HG03045 (cell line): Measurements from ENCODE around the gene DOK3.

Experiments used
- ATAC-seq: cut with Tn5 transposase; IDR thresholded peaks from one replicate; pipeline ENCODE4 v1.9.1; 2021; ENCODE audit warnings: mild to moderate bottlenecking, moderate library complexity; ENCODE audit not compliant: unreplicated experiment

DOK3 gene

GRCh38 chr5:177484902-177485549 is 24.6 kb downstream of the DOK3 start:
- ATAC-seq: no peak

DNA sequence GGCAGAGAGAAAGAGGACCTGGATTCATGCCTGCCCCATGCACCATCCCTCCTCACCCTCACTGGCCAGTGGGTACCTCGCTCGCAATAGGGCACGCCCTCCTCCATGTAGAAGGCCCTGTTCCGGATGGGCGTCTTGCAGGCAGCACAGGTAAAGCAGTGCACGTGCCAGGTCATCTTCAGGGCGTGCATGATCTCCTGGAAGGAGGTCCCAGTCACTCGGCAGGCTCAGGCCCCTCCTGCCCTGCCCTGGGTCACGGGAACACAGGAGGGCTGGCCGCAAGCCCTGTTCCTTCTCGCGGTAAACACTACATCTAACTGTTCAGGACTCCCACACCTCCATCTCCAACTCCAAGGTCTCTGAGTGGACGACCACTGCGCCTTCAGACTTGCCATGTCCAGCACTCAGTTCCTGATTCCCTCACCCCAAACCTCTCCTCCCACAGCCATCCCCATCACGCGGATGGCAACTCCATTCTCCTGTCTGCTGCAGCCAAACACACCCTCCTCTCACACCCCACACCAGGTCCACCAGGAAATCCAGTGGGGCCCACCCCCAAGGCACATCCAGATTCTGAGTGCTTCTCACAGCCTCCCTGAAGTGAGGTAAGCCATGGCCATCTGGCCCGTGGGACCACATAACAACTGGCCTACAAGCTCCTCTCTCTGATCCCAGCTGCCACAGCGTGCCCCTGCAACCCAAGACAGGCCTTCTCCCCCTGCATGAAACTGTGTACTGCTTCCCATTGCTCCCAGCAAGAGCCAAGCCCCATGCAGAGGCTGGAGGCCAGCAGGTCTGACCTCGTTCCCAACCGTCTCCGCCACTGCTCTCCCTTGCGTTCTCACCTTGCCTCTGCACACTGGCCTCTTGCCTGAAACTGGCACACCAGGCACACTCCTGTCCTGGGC is 25.4 kb downstream of the DOK3 start:
- ATAC-seq: no peak

DNA sequence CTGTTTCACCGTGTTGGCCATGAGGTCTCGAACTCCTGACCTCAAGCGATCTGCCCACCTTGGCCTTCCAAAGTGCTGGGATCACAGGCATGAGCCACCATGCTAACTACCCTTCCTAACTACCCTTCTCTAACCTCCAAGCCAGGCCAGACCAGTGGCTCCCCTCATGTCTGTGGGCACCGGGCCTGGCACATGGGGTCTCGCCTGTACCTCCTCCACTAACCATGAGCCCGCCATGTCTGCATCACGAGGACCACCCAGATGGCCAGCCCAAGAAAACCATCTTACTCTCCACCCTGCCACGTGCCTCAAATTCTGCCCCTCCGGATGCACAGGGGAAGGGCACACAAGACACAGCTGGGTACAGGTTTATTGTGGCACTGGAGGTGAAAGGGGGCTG is 26.6 kb downstream of the DOK3 start:
- ATAC-seq: no peak

- ATAC-seq: no peak
Measured at GRCh38 chr5:177482359-177482795, 27.2 kb downstream of the DOK3 start.

GRCh38 chr5:177479774-177480173 is 29.9 kb downstream of the DOK3 start:
- no peak for ATAC-seq

GRCh38 chr5:177478711-177479646 is 30.6 kb downstream of the DOK3 start:
- no peak for ATAC-seq

DNA sequence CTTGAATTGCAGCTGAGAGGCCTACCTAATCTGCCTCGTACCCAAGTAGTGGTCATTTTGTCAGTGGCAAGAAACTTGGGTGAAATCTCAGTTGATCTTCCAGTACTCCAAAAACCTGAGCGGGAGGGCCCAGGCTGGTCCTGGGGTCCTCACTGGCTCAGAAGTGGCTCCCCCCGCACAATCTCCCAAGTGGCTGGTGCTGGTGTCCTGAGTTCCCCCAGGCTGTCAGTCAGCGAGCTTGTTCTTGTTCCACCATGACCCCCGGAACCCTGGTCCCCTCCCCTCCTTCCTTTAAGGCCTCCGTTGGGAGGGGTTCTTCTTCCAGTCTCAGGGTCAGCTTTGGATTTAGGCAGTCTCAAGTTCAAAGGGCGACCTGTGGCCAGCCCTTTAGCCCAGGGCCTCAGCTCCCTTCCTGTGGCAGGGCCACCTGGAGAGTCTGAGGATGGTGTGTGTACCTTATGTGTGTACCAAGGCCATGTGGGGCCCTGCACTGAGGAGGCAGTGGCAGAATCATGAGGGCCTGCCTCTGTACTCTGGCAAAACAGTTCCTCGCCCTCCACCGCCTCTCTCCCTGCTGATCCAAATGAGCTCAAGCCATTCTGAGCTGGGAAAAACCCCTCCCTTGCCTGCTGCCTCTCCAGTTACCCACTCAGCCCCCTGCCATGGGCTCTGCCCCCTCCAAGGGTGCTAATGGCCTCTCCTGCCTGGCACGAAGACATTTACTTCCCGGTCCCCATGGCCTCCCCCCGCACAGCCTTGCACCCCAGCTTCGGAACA is 31.7 kb downstream of the DOK3 start:
- ATAC-seq: no peak

GRCh38 chr5:177476531-177477233 is 32.9 kb downstream of the DOK3 start:
- ATAC-seq: no peak

- ATAC-seq: no peak
Measured at GRCh38 chr5:177475563-177476427, 33.8 kb downstream of the DOK3 start.

DNA sequence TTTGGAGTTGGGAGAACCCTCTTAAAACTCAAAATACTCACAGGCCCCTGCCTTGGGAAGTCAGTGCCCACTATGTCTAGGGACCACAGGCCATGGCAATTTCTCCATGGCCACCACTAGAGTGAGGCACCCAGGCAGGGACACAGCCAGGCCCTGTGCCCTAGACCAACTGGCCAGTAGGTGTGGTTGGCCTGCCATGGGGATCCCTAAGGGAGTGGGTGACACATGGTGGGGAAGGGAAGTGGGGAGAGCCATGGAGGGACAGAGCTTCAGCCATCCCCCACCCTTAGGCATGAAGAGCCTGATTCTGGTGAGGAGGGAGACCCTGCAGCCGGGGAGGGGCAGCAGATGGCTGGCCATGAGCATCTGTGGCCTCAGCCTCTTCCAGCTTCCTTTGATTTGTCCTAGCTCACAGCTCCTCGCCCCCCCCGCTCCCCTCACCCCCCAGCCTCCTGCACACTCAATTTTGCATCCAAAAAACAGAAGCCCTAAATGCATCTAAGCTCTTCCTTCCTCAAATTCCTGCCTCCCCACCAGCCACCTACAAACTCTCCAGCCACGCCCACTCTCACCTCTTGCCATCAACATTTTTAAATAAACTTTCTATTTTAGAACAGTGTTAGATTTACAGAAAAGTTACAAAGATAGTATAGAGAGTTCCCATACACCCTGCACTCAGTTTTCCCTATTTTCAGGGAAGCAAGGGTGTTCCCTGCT is 34.6 kb downstream of the DOK3 start:
- no peak for ATAC-seq

- ATAC-seq: no peak
Measured at GRCh38 chr5:177474002-177474476, 35.6 kb downstream of the DOK3 start.

GRCh38 chr5:177473443-177474001 is 36.1 kb downstream of the DOK3 start, which contains the start of gene DBN1:
TSS of gene DBN1 (minus strand) at chr5:177473634. CDS start at chr5:177473521, 113 bp downstream.
- ATAC-seq: peak; percentile 39

GRCh38 chr5:177472460-177473442 is 36.9 kb downstream of the DOK3 start:
- peak; percentile 36 for ATAC-seq

GRCh38 chr5:177471610-177472356 is 37.8 kb downstream of the DOK3 start:
- ATAC-seq: no peak

- no peak for ATAC-seq
Measured at GRCh38 chr5:177470759-177471536, 38.7 kb downstream of the DOK3 start.
